A549 (cell line): ENCODE results near the gene TCF12. TPM values are rescaled to one million over a fixed set of nuclear protein-coding genes. Genes with fewer than 3 reads are reported as not detected.
A peak's percentile ranks its signal among the peaks of the same experiment; 100 is the strongest.

Experiments
- ATAC-seq, 2 experiments: fragments of 200-7000 bp in 1 of 2; fragments of >200 bp in 1 of 2; cut with Nextera tagmentation in 1 of 2; cut with Tn5 transposase in 1 of 2; 3 replicates each; pipeline versions ENCODE4 v1.8.0 to v1.9.1; 2018 to 2020; ENCODE audit warnings: mild to moderate bottlenecking in 1 of 2, moderate library complexity in 1 of 2
- CTCF ChIA-PET: fragments of 300-600 bp; sonication (Branson Sonifier 250); formaldehyde crosslinking; extraction: SDS; loops from one replicate; lab custom pipeline; 2021; ENCODE audit warnings: antibody characterized with exemption, inconsistent platforms; lab: Yijun Ruan, JAX
- POLR2A ChIA-PET: fragments of 350-600 bp; formaldehyde crosslinking; extraction: SDS; loops from one replicate; lab custom pipeline; 2021; ENCODE audit warnings: antibody characterized with exemption, inconsistent platforms; lab: Yijun Ruan, JAX
- DNase-seq, 2 experiments: peaks; one replicate each; pipeline versions ENCODE4 v3.0.0 to v3.0.0-alpha.2; 2011 to 2016; ENCODE audit warnings: low read depth in 1 of 2, low spot score in 1 of 2
- FAIRE-seq: peaks from 2 replicates; lab custom pipeline; 2011; peaks lifted over from hg19 to GRCh38; lab: Jason Lieb, UNC
- H3K27ac ChIP-seq, 2 experiments: fragments of >200 bp; sonication (Bioruptor Twin); formaldehyde crosslinking; 3 replicates each; pipeline ENCODE4 v1.5.1; 2016 to 2017
- H3K4me1 ChIP-seq: fragments of >200 bp; sonication (Bioruptor Twin); formaldehyde crosslinking; 3 replicates; pipeline ENCODE4 v1.6.1; 2016
- H3K4me2 ChIP-seq: fragments of >200 bp; sonication (Bioruptor Twin); formaldehyde crosslinking; 3 replicates; pipeline ENCODE4 v1.6.1; 2016
- H3K4me3 ChIP-seq: fragments of >200 bp; sonication (Bioruptor Twin); formaldehyde crosslinking; 3 replicates; pipeline ENCODE4 v1.5.1; 2016
- H3K9me3 ChIP-seq: fragments of >200 bp; sonication (Bioruptor Twin); formaldehyde crosslinking; 3 replicates; pipeline ENCODE4 v1.6.1; 2016
- BHLHE40 ChIP-seq: IDR thresholded peaks from 2 replicates; pipeline ENCODE4 v1.6.1; 2012; ENCODE audit warnings: low read depth, low read length, inconsistent platforms
- CHD2 ChIP-seq: fragments of 150-350 bp; IDR thresholded peaks from 2 replicates; pipeline ENCODE4 v1.6.1; 2014; ENCODE audit warnings: low read length; ENCODE audit not compliant: partially characterized antibody
- CHD4 ChIP-seq: fragments of 200-600 bp; sonication (generic); IDR thresholded peaks from 2 replicates; pipeline ENCODE4 v1.6.1; 2016; ENCODE audit warnings: antibody characterized with exemption, mild to moderate bottlenecking, borderline replicate concordance
- ESRRA ChIP-seq: fragments of 150-350 bp; IDR thresholded peaks from 2 replicates; pipeline ENCODE4 v1.6.1; 2014; ENCODE audit warnings: mild to moderate bottlenecking, low read length, borderline replicate concordance
- GATA3 ChIP-seq: IDR thresholded peaks from 2 replicates; pipeline ENCODE4 v1.6.1; 2012; ENCODE audit warnings: borderline replicate concordance
- HEYL ChIP-seq: fragments of 250-450 bp; sonication (Bioruptor Pico); IDR thresholded peaks from 2 replicates; pipeline ENCODE4 v1.8.0; 2021; ENCODE audit warnings: mild to moderate bottlenecking, moderate library complexity
- JUN ChIP-seq, 2 experiments: fragments of >200 bp; sonication (Bioruptor Twin); formaldehyde crosslinking; IDR thresholded peaks; 2 replicates in 1 of 2; 3 replicates in 1 of 2; pipeline ENCODE4 v1.6.1; 2016 to 2017
- KDM5A ChIP-seq: fragments of 200-600 bp; sonication (generic); IDR thresholded peaks from 2 replicates; pipeline ENCODE4 v1.6.1; 2016; ENCODE audit warnings: antibody characterized with exemption, mild to moderate bottlenecking
- RARB ChIP-seq: fragments of 250-450 bp; sonication (Bioruptor Pico); IDR thresholded peaks from 2 replicates; pipeline ENCODE4 v1.8.0; 2021; ENCODE audit warnings: mild to moderate bottlenecking, moderate library complexity
- SMC3 ChIP-seq: fragments of >200 bp; sonication (Bioruptor Twin); formaldehyde crosslinking; IDR thresholded peaks from 3 replicates; pipeline ENCODE4 v1.6.1; 2018; ENCODE audit warnings: inconsistent platforms
- ZFP36 ChIP-seq: fragments of 450-650 bp; IDR thresholded peaks from 2 replicates; pipeline ENCODE4 v1.6.1; 2014; ENCODE audit warnings: borderline replicate concordance; ENCODE audit not compliant: partially characterized antibody
- ZSCAN20 ChIP-seq: fragments of 250-450 bp; sonication (Bioruptor Pico); IDR thresholded peaks from 2 replicates; pipeline ENCODE4 v1.8.0; 2022; ENCODE audit warnings: mild to moderate bottlenecking, moderate library complexity
- WGBS: methylation state at CpG from one replicate; pipeline ENCODE4 v1.1.6; 2017; ENCODE audit errors: missing lambda C conversion rate; 5-methylcytosine and 5-hydroxymethylcytosine counted together
- polyA plus RNA-seq, 4 experiments: library from polyadenylated mRNA; depleted of rRNA in 3 of 4; stranded (reverse); fragments of >200 nt; fragmentation: RNase III in 1 of 4; extraction: RNeasy Plus Mini Kit Qiagen cat#74134 plus additional on column Dnase treatment in 1 of 4; gene quantifications; 2 replicates in 3 of 4; 3 replicates in 1 of 4; pipeline ENCODE4 v1.2.3, GENCODE V29; 2011 to 2017
- TF ChIP-seq, protein P1 (sequence below): fragments of 200-600 bp; sonication (generic); IDR thresholded peaks from 2 replicates; pipeline ENCODE4 v1.6.1; 2016; ENCODE audit warnings: antibody characterized with exemption, mild to moderate bottlenecking, moderate library complexity
- TF ChIP-seq, protein P2 (sequence below): fragments of >200 bp; sonication (Bioruptor Twin); formaldehyde crosslinking; IDR thresholded peaks from 3 replicates; pipeline ENCODE4 v1.6.1; 2016
- TF ChIP-seq, protein P3 (sequence below): IDR thresholded peaks from 2 replicates; pipeline ENCODE4 v1.6.1; 2012; ENCODE audit warnings: low read depth, borderline replicate concordance
- TF ChIP-seq, protein P4 (sequence below): fragments of 150-350 bp; IDR thresholded peaks from 2 replicates; pipeline ENCODE4 v1.6.1; 2014; ENCODE audit warnings: low read depth, mild to moderate bottlenecking, low read length
- TF ChIP-seq, protein P5 (sequence below): fragments of >200 bp; sonication (Bioruptor Twin); formaldehyde crosslinking; IDR thresholded peaks from 2 replicates; pipeline ENCODE4 v1.6.1; 2016
- TF ChIP-seq, protein P6 (sequence below): fragments of >200 bp; sonication (Bioruptor Twin); formaldehyde crosslinking; IDR thresholded peaks from 3 replicates; pipeline ENCODE4 v1.5.1; 2016
- TF ChIP-seq, protein P7 (sequence below): fragments of 250-450 bp; sonication (Bioruptor Pico); IDR thresholded peaks from 2 replicates; pipeline ENCODE4 v1.5.0; 2020; ENCODE audit warnings: low read depth, mild to moderate bottlenecking, moderate library complexity

TCF12 gene
- polyA plus RNA-seq, 2 of the 4 experiments (the other 2 are of a cell fraction), result 36.3 to 121 TPM

DNA sequence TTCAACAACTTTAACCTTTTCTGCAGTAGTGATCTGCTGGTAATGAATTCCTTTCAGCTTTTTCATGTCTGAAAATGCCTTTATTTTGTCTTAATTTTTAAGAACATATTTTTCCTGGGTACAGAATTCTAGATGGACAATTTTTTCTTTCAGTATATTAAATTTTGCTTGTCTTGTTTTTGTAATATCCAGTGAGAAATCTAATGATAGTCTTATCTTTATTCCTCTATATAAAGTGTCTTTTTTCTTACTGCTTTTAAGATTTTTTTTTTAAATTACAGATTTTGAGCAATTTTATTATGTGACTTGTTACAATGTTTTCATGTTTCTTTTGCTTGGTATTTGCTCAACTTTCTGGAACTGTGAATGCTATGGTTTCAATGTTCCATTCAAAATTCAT lies 38.1 kb downstream of the TCF12 start:
- no peak for DNase-seq
- CTCF ChIA-PET, result no interaction called here
- no peak for ATAC-seq
- POLR2A ChIA-PET, result no interaction called here
- H3K4me2 ChIP-seq, result no peak overlapping the region
- peaks cover 6% of the 10 kb centered on the region; the same call in 1 of the 3 replicates for H3K9me3 ChIP-seq
- no peak for FAIRE-seq
- no peak for TF ChIP-seq RARB (CRISPR knock-in tag)
- TF ChIP-seq HEYL (CRISPR knock-in tag), result no peak
- no peak for TF ChIP-seq SMC3
- TF ChIP-seq KDM5A, result no peak
- TF ChIP-seq, protein P1, sequence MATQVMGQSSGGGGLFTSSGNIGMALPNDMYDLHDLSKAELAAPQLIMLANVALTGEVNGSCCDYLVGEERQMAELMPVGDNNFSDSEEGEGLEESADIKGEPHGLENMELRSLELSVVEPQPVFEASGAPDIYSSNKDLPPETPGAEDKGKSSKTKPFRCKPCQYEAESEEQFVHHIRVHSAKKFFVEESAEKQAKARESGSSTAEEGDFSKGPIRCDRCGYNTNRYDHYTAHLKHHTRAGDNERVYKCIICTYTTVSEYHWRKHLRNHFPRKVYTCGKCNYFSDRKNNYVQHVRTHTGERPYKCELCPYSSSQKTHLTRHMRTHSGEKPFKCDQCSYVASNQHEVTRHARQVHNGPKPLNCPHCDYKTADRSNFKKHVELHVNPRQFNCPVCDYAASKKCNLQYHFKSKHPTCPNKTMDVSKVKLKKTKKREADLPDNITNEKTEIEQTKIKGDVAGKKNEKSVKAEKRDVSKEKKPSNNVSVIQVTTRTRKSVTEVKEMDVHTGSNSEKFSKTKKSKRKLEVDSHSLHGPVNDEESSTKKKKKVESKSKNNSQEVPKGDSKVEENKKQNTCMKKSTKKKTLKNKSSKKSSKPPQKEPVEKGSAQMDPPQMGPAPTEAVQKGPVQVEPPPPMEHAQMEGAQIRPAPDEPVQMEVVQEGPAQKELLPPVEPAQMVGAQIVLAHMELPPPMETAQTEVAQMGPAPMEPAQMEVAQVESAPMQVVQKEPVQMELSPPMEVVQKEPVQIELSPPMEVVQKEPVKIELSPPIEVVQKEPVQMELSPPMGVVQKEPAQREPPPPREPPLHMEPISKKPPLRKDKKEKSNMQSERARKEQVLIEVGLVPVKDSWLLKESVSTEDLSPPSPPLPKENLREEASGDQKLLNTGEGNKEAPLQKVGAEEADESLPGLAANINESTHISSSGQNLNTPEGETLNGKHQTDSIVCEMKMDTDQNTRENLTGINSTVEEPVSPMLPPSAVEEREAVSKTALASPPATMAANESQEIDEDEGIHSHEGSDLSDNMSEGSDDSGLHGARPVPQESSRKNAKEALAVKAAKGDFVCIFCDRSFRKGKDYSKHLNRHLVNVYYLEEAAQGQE, result no peak
- TF ChIP-seq ZFP36, result no peak
- TF ChIP-seq CHD2, result no peak
- TF ChIP-seq, protein P2, sequence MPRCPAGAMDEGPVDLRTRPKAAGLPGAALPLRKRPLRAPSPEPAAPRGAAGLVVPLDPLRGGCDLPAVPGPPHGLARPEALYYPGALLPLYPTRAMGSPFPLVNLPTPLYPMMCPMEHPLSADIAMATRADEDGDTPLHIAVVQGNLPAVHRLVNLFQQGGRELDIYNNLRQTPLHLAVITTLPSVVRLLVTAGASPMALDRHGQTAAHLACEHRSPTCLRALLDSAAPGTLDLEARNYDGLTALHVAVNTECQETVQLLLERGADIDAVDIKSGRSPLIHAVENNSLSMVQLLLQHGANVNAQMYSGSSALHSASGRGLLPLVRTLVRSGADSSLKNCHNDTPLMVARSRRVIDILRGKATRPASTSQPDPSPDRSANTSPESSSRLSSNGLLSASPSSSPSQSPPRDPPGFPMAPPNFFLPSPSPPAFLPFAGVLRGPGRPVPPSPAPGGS, result no peak
- TF ChIP-seq, protein P3, sequence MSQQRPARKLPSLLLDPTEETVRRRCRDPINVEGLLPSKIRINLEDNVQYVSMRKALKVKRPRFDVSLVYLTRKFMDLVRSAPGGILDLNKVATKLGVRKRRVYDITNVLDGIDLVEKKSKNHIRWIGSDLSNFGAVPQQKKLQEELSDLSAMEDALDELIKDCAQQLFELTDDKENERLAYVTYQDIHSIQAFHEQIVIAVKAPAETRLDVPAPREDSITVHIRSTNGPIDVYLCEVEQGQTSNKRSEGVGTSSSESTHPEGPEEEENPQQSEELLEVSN, result no peak
- no peak for TF ChIP-seq JUN (IDR thresholded peaks at IDR 0.05)
- no peak for TF ChIP-seq GATA3
- TF ChIP-seq, protein P4, sequence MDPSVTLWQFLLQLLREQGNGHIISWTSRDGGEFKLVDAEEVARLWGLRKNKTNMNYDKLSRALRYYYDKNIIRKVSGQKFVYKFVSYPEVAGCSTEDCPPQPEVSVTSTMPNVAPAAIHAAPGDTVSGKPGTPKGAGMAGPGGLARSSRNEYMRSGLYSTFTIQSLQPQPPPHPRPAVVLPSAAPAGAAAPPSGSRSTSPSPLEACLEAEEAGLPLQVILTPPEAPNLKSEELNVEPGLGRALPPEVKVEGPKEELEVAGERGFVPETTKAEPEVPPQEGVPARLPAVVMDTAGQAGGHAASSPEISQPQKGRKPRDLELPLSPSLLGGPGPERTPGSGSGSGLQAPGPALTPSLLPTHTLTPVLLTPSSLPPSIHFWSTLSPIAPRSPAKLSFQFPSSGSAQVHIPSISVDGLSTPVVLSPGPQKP, result no peak
- TF ChIP-seq, protein P5, sequence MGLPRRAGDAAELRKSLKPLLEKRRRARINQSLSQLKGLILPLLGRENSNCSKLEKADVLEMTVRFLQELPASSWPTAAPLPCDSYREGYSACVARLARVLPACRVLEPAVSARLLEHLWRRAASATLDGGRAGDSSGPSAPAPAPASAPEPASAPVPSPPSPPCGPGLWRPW, result no peak
- TF ChIP-seq CHD4, result no peak
- TF ChIP-seq ZSCAN20 (CRISPR knock-in tag), result no peak
- TF ChIP-seq, protein P6, sequence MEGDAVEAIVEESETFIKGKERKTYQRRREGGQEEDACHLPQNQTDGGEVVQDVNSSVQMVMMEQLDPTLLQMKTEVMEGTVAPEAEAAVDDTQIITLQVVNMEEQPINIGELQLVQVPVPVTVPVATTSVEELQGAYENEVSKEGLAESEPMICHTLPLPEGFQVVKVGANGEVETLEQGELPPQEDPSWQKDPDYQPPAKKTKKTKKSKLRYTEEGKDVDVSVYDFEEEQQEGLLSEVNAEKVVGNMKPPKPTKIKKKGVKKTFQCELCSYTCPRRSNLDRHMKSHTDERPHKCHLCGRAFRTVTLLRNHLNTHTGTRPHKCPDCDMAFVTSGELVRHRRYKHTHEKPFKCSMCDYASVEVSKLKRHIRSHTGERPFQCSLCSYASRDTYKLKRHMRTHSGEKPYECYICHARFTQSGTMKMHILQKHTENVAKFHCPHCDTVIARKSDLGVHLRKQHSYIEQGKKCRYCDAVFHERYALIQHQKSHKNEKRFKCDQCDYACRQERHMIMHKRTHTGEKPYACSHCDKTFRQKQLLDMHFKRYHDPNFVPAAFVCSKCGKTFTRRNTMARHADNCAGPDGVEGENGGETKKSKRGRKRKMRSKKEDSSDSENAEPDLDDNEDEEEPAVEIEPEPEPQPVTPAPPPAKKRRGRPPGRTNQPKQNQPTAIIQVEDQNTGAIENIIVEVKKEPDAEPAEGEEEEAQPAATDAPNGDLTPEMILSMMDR, result no peak
- H3K27ac ChIP-seq, result no peak overlapping the region
- H3K4me3 ChIP-seq, result no peak overlapping the region
- H3K4me1 ChIP-seq, result peaks cover 33% of the 10 kb centered on the region

DNA sequence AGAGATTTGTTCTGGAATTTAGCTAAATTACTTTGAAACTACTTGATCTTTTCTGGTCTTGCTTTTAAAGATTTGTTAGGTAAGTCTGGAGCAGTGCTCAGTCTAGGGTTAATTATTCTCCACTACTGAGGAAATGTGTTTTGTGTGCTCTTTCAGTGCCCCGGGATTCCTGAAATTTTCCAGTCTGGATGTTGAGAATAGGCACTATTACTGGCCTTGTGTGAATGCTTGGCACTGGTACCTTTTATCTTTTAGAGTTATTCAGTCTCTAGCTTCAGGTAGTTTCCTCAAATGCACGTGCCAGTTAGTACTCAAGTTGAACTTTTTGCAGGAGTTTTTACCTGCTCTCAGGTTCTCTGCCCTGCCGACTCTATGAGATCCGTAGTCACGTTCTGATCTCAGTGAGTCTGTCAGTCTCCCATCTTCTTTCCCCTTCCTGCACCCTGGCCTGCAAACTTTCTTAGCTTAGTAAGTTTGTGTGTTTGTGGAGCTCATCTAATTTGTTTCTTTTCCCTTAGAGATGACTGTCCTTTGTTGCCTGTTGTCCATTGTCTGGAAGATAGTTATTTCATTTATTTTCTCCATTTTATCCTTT lies 39.5 kb downstream of the TCF12 start:
- peak overlapping the region; percentile 23 to 68; a peak in 4 of 6 replicates for H3K27ac ChIP-seq
- peak; percentile 76 to 85 for ATAC-seq
- ChIA-PET CTCF (interaction anchor here (0.8 kb wide), 1 partner anchor 106 kb away, joined by 3 read pairs; no protein-coding TSS in a partner anchor), POLR2A (no interaction called here)
- WGBS, result 16% methylated on average over 5 of the region's 5 CpGs
- 0 out of 3 replicates have a peak overlapping the region, but pooled peaks have one; percentile 6 for H3K4me3 ChIP-seq
- DNase-seq, result no peak
- peaks cover 6% of the 10 kb centered on the region; the same call in 1 of the 3 replicates for H3K9me3 ChIP-seq
- TF ChIP-seq BHLHE40, result no peak
- no peak for TF ChIP-seq ESRRA
- TF ChIP-seq, protein P7, sequence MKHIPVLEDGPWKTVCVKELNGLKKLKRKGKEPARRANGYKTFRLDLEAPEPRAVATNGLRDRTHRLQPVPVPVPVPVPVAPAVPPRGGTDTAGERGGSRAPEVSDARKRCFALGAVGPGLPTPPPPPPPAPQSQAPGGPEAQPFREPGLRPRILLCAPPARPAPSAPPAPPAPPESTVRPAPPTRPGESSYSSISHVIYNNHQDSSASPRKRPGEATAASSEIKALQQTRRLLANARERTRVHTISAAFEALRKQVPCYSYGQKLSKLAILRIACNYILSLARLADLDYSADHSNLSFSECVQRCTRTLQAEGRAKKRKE (CRISPR knock-in tag), result no peak
- H3K4me1 ChIP-seq, result peaks cover 42% of the 10 kb centered on the region
- H3K4me2 ChIP-seq, result peak overlapping the region; percentile 72
- peak; percentile 91 for FAIRE-seq
